Endothelial cell of umbilical vein (primary cell): ENCODE measurements around the gene TPRG1L. TPM values are rescaled to one million over a fixed set of nuclear protein-coding genes. Genes with fewer than 3 reads are reported as not detected.

Experiments
- BruUV-seq: library from RNA; stranded (reverse); fragments of 400-500 nt; replicated peaks from 2 replicates; lab custom pipeline; 2021; lab: Mats Ljungman, UMichigan
- CTCF ChIA-PET: fragments of 300-600, 350-600 bp; sonication (Branson Sonifier 250); formaldehyde crosslinking; loops from one replicate; lab custom pipeline; 2021; ENCODE audit warnings: antibody characterized with exemption, inconsistent platforms; lab: Charles Lee
- POLR2A ChIA-PET: fragments of 300-600, 350-600 bp; sonication (Branson Sonifier 250); formaldehyde crosslinking; loops from one replicate; lab custom pipeline; 2021; ENCODE audit warnings: antibody characterized with exemption, inconsistent platforms; lab: Charles Lee
- DNase-seq: peaks from one replicate; pipeline ENCODE4 v3.0.0-alpha.2; 2011; ENCODE audit warnings: low read depth, low spot score
- FAIRE-seq: peaks from 2 replicates; lab custom pipeline; 2011; peaks lifted over from hg19 to GRCh38; lab: Jason Lieb, UNC
- H2AFZ ChIP-seq: 2 replicates; pipeline ENCODE4 v1.6.0; 2012; ENCODE audit warnings: low read depth, low read length, control low read depth, inconsistent platforms
- H3K27ac ChIP-seq: 2 replicates; pipeline ENCODE4 v1.5.1; 2011; ENCODE audit warnings: low read depth, mild to moderate bottlenecking, control low read depth, low read length, moderate library complexity; ENCODE audit not compliant: insufficient read depth
- H3K27me3 ChIP-seq, 2 experiments: 2 replicates each; pipeline versions ENCODE4 v1.6.0 to v1.6.1; 2011; ENCODE audit warnings: low read length in 2 of 2, mixed read lengths in 1 of 2; ENCODE audit not compliant: control insufficient read depth in 2 of 2, insufficient read depth in 2 of 2
- H3K36me3 ChIP-seq, 2 experiments: 2 replicates in 1 of 2; 3 replicates in 1 of 2; pipeline ENCODE4 v1.5.1; 2011; ENCODE audit warnings: low read length in 2 of 2, mild to moderate bottlenecking in 1 of 2, moderate library complexity in 1 of 2; ENCODE audit not compliant: control insufficient read depth in 2 of 2, insufficient read depth in 2 of 2; ENCODE audit errors: extremely low read depth in 1 of 2
- H3K4me1 ChIP-seq: 3 replicates; pipeline ENCODE4 v1.5.1; 2011; ENCODE audit warnings: mild to moderate bottlenecking, low read length; ENCODE audit not compliant: control insufficient read depth, insufficient read depth; ENCODE audit errors: extremely low read depth
- H3K4me2 ChIP-seq: 2 replicates; pipeline ENCODE4 v1.6.1; 2011; ENCODE audit warnings: low read length, control low read depth, mixed read lengths; ENCODE audit not compliant: insufficient read depth
- H3K4me3 ChIP-seq, 3 experiments: fragments of 200-600 bp in 1 of 3; sonication (generic), shearing (Covaris generic) in 1 of 3; replicated peaks in 1 of 3; 2 replicates each; pipeline ENCODE4 v1.5.1; 2011 to 2016; ENCODE audit warnings: control low read depth in 3 of 3, low read length in 3 of 3, mild to moderate bottlenecking in 2 of 3, inconsistent platforms in 1 of 3, low read depth in 1 of 3, moderate library complexity in 1 of 3; ENCODE audit not compliant: insufficient read depth in 1 of 3
- H3K79me2 ChIP-seq: 2 replicates; pipeline ENCODE4 v1.6.0; 2012; ENCODE audit warnings: low read length, inconsistent platforms; ENCODE audit not compliant: control insufficient read depth, insufficient read depth
- H3K9ac ChIP-seq: replicated peaks from 2 replicates; pipeline ENCODE3; 2011; ENCODE audit warnings: low read length, control low read depth; ENCODE audit not compliant: insufficient read depth; ENCODE audit errors: extremely low read depth
- H3K9me1 ChIP-seq: replicated peaks from 3 replicates; pipeline ENCODE4 v1.6.0; 2011; ENCODE audit warnings: mild to moderate bottlenecking, low read length; ENCODE audit not compliant: control insufficient read depth, insufficient read depth; ENCODE audit errors: extremely low read depth
- H3K9me3 ChIP-seq: replicated peaks from 2 replicates; pipeline ENCODE4 v1.5.1; 2012; ENCODE audit warnings: low read length, inconsistent platforms; ENCODE audit not compliant: control insufficient read depth, insufficient read depth
- H4K20me1 ChIP-seq: replicated peaks from 2 replicates; pipeline ENCODE3; 2011; ENCODE audit warnings: mild to moderate bottlenecking, low read length; ENCODE audit not compliant: control insufficient read depth, insufficient read depth; ENCODE audit errors: extremely low read depth
- CTCF ChIP-seq, 2 donors: IDR thresholded peaks; 1 replicate in 1 of 2; 2 replicates in 1 of 2; pipeline ENCODE4 v1.5.1; 2011; ENCODE audit warnings: low read length in 2 of 2, mild to moderate bottlenecking in 2 of 2, moderate library complexity in 2 of 2, control low read depth in 1 of 2, inconsistent platforms in 1 of 2, low read depth in 1 of 2; ENCODE audit not compliant: insufficient read depth in 1 of 2; ENCODE audit errors: extremely low read depth in 1 of 2
- EZH2 ChIP-seq: IDR thresholded peaks from 2 replicates; pipeline ENCODE4 v1.6.1; 2012; ENCODE audit warnings: borderline replicate concordance, low read depth, mild to moderate bottlenecking, moderate library complexity, low read length, inconsistent platforms; ENCODE audit not compliant: severe bottlenecking
- FOS ChIP-seq: IDR thresholded peaks from 2 replicates; pipeline ENCODE4 v1.6.1; 2011; ENCODE audit warnings: mild to moderate bottlenecking, low read length, moderate library complexity, borderline replicate concordance; ENCODE audit not compliant: insufficient read depth
- GATA2 ChIP-seq: IDR thresholded peaks from 2 replicates; pipeline ENCODE4 v1.7.0; 2011; ENCODE audit warnings: low read depth, mild to moderate bottlenecking, moderate library complexity, mixed read lengths, low read length; ENCODE audit not compliant: insufficient read length, insufficient read depth
- JUN ChIP-seq: IDR thresholded peaks from 2 replicates; pipeline ENCODE4 v1.6.1; 2011; ENCODE audit warnings: borderline replicate concordance, low read depth; ENCODE audit not compliant: insufficient read length, insufficient read depth
- MAX ChIP-seq: IDR thresholded peaks from 2 replicates; pipeline ENCODE4 v1.6.1; 2011; ENCODE audit not compliant: insufficient read depth, insufficient read length
- MYC ChIP-seq: IDR thresholded peaks from one replicate; pipeline ENCODE4 v1.6.1; 2011; ENCODE audit warnings: mild to moderate bottlenecking, low read depth, low read length
- POLR2A ChIP-seq: IDR thresholded peaks from 2 replicates; pipeline ENCODE4 v1.6.1; 2012; ENCODE audit warnings: low read depth, mild to moderate bottlenecking, control low read depth, low read length
- POLR2AphosphoS5 ChIP-seq: IDR thresholded peaks from 2 replicates; pipeline ENCODE4 v1.6.1; 2012; ENCODE audit warnings: low read depth, mild to moderate bottlenecking, control low read depth, low read length, moderate library complexity; ENCODE audit not compliant: insufficient read depth
- dilution Hi-C: fragments of 300-500 bp; cut with MboI; formaldehyde crosslinking; loops from one replicate; pipeline ENCODE4 v1.15.0; 2019; ENCODE audit warnings: low sequenced_read_pairs; ENCODE audit not compliant: extremely low pct_ligation_motif_present
- intact Hi-C: fragments of 100-400 bp; cut with micrococcal nuclease; formaldehyde crosslinking; loops from one replicate; pipeline ENCODE4 v1.10.0; 2022
- polyA plus RNA-seq, 4 experiments: library from polyadenylated mRNA; depleted of rRNA in 3 of 4; stranded (reverse) in 3 of 4; unstranded in 1 of 4; fragments of >200 nt; gene quantifications; 2 replicates each; pipeline versions ENCODE4 v1.2.1 to v1.2.3, GENCODE V29; 2011 to 2012; ENCODE audit warnings: missing spikeins in 1 of 4
- total RNA-seq: library from RNA; stranded (reverse); gene quantifications from 2 replicates; pipeline ENCODE4 v1.2.3, GENCODE V29; 2021

Gene TPRG1L
- total and polyA plus RNA-seq, 2 donors (not counting 3 experiments of a cell fraction or from before 2014, with no cell fraction given) = 52.3 to 53.8 TPM

GRCh38 chr1:3626025-3626424 is 1.2 kb downstream of the TPRG1L start:
- Histone ChIP-seq H3K4me1 (peaks cover 13% of the 10 kb centered on the region), H3K9me1 (no peaks in the 10 kb centered on the region), H3K4me2 (peak overlapping the region; percentile 12), H3K36me3 (peaks cover 0 to 21% of the 10 kb centered on the region in 2 experiments), H3K27ac (no peak overlapping the region), H3K9me3 (no peaks in the 10 kb centered on the region), H3K27me3 (no peaks in the 10 kb centered on the region), H2AFZ (no peak overlapping the region), H4K20me1 (no peaks in the 10 kb centered on the region), H3K4me3 (peak overlapping the region in 1 of 3 experiments; percentile 60), H3K9ac (no peak overlapping the region), H3K79me2 (no peaks in the 10 kb centered on the region)
- dilution Hi-C loops (no loop called here), intact Hi-C loops (loop anchor here (10.0 kb wide), 1 partner anchor 1221 kb away; no protein-coding TSS in a partner anchor)
- no peak for DNase-seq
- BruUV-seq = no TSS peak
- TF ChIP-seq JUN = no peak
- CTCF ChIA-PET = interaction anchor here (0.6 to 0.7 kb wide), 3 partner anchors 67 to 135 kb away, joined by 3 to 4 read pairs (median 3); no protein-coding TSS in a partner anchor
- POLR2A ChIA-PET = no interaction called here
- FAIRE-seq = peak; percentile 18

GRCh38 chr1:3627515-3628253 is 2.9 kb downstream of the TPRG1L start:
- ChIA-PET POLR2A (no interaction called here), CTCF (interaction anchor here (1.7 to 3.9 kb wide), 3 partner anchors 7 to 175 kb away, joined by 4 to 20 read pairs (median 12); no protein-coding TSS in a partner anchor)
- Histone ChIP-seq H3K27ac (no peak overlapping the region), H3K9me3 (no peaks in the 10 kb centered on the region), H4K20me1 (no peaks in the 10 kb centered on the region), H3K9me1 (no peaks in the 10 kb centered on the region), H3K36me3 (peaks cover 0 to 31% of the 10 kb centered on the region in 2 experiments), H3K27me3 (no peaks in the 10 kb centered on the region), H3K4me1 (peaks cover 13% of the 10 kb centered on the region), H3K9ac (no peak overlapping the region), H3K4me3 (no peak overlapping the region), H2AFZ (no peak overlapping the region), H3K4me2 (no peak overlapping the region), H3K79me2 (no peaks in the 10 kb centered on the region)
- dilution Hi-C loops (no loop called here), intact Hi-C loops (loop anchor here (10.0 kb wide), 1 partner anchor 1223 kb away; no protein-coding TSS in a partner anchor)
- TF ChIP-seq FOS = no peak
- no peak for TF ChIP-seq GATA2
- TF ChIP-seq JUN = no peak
- no peak for TF ChIP-seq CTCF (IDR thresholded peaks at IDR 0.05; ENCODE audit: extremely low read depth in 1 of 2, insufficient read depth in 1 of 2, low read depth in 1 of 2, low read length in 2 of 2)
- TF ChIP-seq MYC = no peak
- no peak for TF ChIP-seq EZH2
- TF ChIP-seq POLR2AphosphoS5 = no peak
- no peak for TF ChIP-seq POLR2A
- TF ChIP-seq MAX = no peak
- no peak for DNase-seq
- BruUV-seq = no TSS peak
- no peak for FAIRE-seq
